Measurements from ENCODE around the gene COL4A1. TPM values are rescaled to one million over a fixed set of nuclear protein-coding genes. Genes with fewer than 3 reads are reported as not detected.

The COL4A1 gene
- total RNA-seq, 2 donors from 2014 or later = 140 to 201 TPM

- no peak for DNase-seq (ENCODE audit: low spot score)
- TF ChIP-seq, protein P1, sequence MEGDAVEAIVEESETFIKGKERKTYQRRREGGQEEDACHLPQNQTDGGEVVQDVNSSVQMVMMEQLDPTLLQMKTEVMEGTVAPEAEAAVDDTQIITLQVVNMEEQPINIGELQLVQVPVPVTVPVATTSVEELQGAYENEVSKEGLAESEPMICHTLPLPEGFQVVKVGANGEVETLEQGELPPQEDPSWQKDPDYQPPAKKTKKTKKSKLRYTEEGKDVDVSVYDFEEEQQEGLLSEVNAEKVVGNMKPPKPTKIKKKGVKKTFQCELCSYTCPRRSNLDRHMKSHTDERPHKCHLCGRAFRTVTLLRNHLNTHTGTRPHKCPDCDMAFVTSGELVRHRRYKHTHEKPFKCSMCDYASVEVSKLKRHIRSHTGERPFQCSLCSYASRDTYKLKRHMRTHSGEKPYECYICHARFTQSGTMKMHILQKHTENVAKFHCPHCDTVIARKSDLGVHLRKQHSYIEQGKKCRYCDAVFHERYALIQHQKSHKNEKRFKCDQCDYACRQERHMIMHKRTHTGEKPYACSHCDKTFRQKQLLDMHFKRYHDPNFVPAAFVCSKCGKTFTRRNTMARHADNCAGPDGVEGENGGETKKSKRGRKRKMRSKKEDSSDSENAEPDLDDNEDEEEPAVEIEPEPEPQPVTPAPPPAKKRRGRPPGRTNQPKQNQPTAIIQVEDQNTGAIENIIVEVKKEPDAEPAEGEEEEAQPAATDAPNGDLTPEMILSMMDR (IDR thresholded peaks at IDR 0.05) = no peak
- Histone ChIP-seq H3K4me1 (peaks cover 0 to 1% of the 10 kb centered on the region in 2 donors), H3K27me3 (no peaks in the 10 kb centered on the region), H3K27ac (no peak overlapping the region), H3K9me3 (no peaks in the 10 kb centered on the region), H3K36me3 (peaks cover 92% of the 10 kb centered on the region), H3K4me3 (no peak overlapping the region)
These were observed 96.9 kb downstream of the COL4A1 start for GRCh38 chr13:110209950-110210603.

GRCh38 chr13:110208116-110208515 lies 98.8 kb downstream of the COL4A1 start:
- Histone ChIP-seq H3K27me3 (no peaks in the 10 kb centered on the region), H3K36me3 (peaks cover 100% of the 10 kb centered on the region), H3K4me3 (no peak overlapping the region), H3K4me1 (no peaks in the 10 kb centered on the region), H3K9me3 (no peaks in the 10 kb centered on the region), H3K27ac (no peak overlapping the region)
- no peak for DNase-seq (ENCODE audit: low spot score)
- TF ChIP-seq, protein P1 (IDR thresholded peaks at IDR 0.05) = no peak

GRCh38 chr13:110206996-110207395 lies 100.0 kb downstream of the COL4A1 start:
- no peaks in the 10 kb centered on the region for H3K27me3 ChIP-seq
- no peaks in the 10 kb centered on the region for H3K9me3 ChIP-seq
- TF ChIP-seq, protein P1 (IDR thresholded peaks at IDR 0.05) = no peak
- peaks cover 100% of the 10 kb centered on the region for H3K36me3 ChIP-seq
- no peak for DNase-seq (ENCODE audit: low spot score)
- H3K4me1 ChIP-seq = no peaks in the 10 kb centered on the region
- H3K4me3 ChIP-seq = no peak overlapping the region
- no peak overlapping the region for H3K27ac ChIP-seq

DNA sequence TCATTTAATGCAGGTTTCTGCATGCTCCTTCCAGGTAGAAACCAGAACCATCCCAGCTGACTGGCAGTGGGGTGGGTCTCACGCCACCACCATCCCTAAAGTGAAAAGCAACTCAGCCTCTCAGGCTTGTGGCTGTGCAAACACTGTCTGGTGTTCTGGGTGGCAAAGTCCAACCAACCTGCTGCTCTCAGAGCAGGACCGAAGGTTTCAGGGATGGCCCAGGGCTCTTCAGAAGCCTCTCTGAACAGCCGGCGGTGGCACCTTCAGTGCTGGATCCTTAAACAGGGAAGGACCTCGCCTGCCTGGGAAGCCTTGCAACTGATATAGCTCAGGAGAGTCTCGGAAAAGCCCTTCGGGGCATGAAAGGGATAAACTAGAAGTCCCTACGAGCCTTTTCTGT lies 100.8 kb downstream of the COL4A1 start:
- Histone ChIP-seq H3K9me3 (no peaks in the 10 kb centered on the region), H3K4me3 (no peak overlapping the region), H3K4me1 (no peaks in the 10 kb centered on the region), H3K27ac (no peak overlapping the region), H3K27me3 (no peaks in the 10 kb centered on the region), H3K36me3 (peaks cover 100% of the 10 kb centered on the region)
- DNase-seq (ENCODE audit: low spot score) = no peak
- TF ChIP-seq, protein P1 (IDR thresholded peaks at IDR 0.05) = no peak

DNA sequence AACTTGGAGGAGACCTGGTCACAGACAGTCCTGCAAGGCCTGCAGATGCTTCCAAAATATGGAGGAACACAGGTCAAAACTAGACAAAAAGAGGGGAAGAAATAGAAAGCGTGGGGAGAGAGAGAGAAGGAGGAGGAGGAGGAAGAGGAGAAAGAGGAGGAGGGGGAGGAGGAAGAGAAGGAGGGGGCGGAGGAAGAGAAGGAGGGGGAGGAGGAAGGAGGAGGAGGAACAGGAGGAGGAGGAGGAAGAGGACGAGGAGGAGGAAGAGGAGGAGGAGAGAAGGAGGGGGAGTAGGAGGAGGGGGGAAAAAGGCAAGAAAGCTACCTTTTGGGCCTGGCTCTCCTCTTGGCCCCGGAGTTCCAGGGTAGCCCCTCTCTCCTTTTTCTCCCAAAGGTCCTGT lies 105.8 kb downstream of the COL4A1 start:
- DNase-seq (ENCODE audit: low spot score) = no peak
- Histone ChIP-seq H3K27ac (no peak overlapping the region), H3K4me1 (no peaks in the 10 kb centered on the region), H3K4me3 (no peak overlapping the region), H3K36me3 (peaks cover 100% of the 10 kb centered on the region), H3K9me3 (no peaks in the 10 kb centered on the region), H3K27me3 (no peaks in the 10 kb centered on the region)
- TF ChIP-seq, protein P1 (IDR thresholded peaks at IDR 0.05) = no peak

Data from right atrium auricular region (tissue), 2 donors.